Activated CD4-positive, alpha-beta memory T cell treated with anti-CD3 and anti-CD28 coated beads for 36 hours (primary cell): Measurements from ENCODE around the gene FTL. TPM values are rescaled to one million over a fixed set of nuclear protein-coding genes. Genes with fewer than 3 reads are reported as not detected.
"Not testable (repeated sequence)": the region's sequence is repeated elsewhere in the genome, so short reads cannot be mapped to it uniquely, and the experiment has no call there.

Experiments used
- CTCF ChIA-PET: fragments of 350-600 bp; sonication (Branson Sonifier 250); formaldehyde crosslinking; loops from one replicate; lab custom pipeline; 2021; ENCODE audit warnings: antibody characterized with exemption, inconsistent platforms; lab: Charles Lee
- POLR2A ChIA-PET: fragments of 350-600 bp; sonication (Branson Sonifier 250); formaldehyde crosslinking; loops from one replicate; lab custom pipeline; 2021; ENCODE audit warnings: antibody characterized with exemption; lab: Charles Lee
- DNase-seq: peaks from one replicate; pipeline ENCODE4 v3.0.0-alpha.2; 2020
- H3K27ac Mint-ChIP-seq: one replicate; pipeline ENCODE4 v1.8.0; 2021; ENCODE audit warnings: mixed read lengths
- H3K27me3 Mint-ChIP-seq: one replicate; pipeline ENCODE4 v1.8.0; 2021; ENCODE audit warnings: mixed read lengths
- H3K36me3 Mint-ChIP-seq: one replicate; pipeline ENCODE4 v1.8.0; 2021; ENCODE audit warnings: mixed read lengths
- H3K4me1 Mint-ChIP-seq: one replicate; pipeline ENCODE4 v1.8.0; 2021; ENCODE audit warnings: low read depth, mixed read lengths
- H3K4me3 Mint-ChIP-seq: one replicate; pipeline ENCODE4 v1.8.0; 2021; ENCODE audit warnings: mild to moderate bottlenecking, mixed read lengths
- H3K9me3 Mint-ChIP-seq: one replicate; pipeline ENCODE4 v1.8.0; 2021; ENCODE audit warnings: mixed read lengths
- intact Hi-C: fragments of 100-400 bp; cut with micrococcal nuclease; formaldehyde crosslinking; loops from one replicate; pipeline ENCODE4 v1.15.1; 2023
- total RNA-seq, 2 experiments: library from RNA; stranded (reverse); gene quantifications; one replicate each; pipeline ENCODE4 v1.2.3, GENCODE V29; 2021

The FTL gene
- total RNA-seq, 2 experiments from 2014 or later, result 870 to 900 TPM

DNA sequence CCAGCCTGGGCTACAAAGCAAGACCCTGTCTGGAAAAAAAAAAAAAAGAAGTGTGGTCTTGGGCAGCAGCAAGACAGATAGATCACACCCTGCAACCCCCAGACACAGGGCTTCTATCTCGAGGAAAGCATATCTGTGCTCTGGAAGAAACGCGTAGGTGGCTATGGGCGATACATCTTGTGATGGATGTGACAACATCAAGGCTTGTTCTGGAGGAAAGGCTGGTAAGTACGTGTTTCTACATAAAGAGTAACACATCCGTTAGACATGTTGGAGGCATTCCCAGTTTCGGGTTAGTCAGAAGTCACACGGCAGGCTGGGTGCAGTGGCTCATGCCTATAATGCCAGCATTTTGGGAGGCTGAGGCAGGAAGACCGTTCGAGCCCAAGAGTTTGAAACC, 38.2 kb upstream of the FTL start:
- intact Hi-C loops, result no loop called here
- ChIA-PET POLR2A (interaction anchor here (1.5 kb wide), 1 partner anchor 52 kb away, joined by 4 read pairs; no protein-coding TSS in a partner anchor), CTCF (no interaction called here)
- no peaks in the 10 kb centered on the region for H3K9me3 Mint-ChIP-seq
- peak overlapping the region; percentile 49 for H3K27ac Mint-ChIP-seq
- H3K4me1 Mint-ChIP-seq, result peaks cover 4% of the 10 kb centered on the region
- no peaks in the 10 kb centered on the region for H3K27me3 Mint-ChIP-seq
- peak; percentile 54 for DNase-seq
- H3K36me3 Mint-ChIP-seq, result peaks cover 5% of the 10 kb centered on the region
- no peak overlapping the region for H3K4me3 Mint-ChIP-seq

- intact Hi-C loops, H3K4me3 Mint-ChIP-seq, CTCF ChIA-PET, H3K36me3 Mint-ChIP-seq, H3K4me1 Mint-ChIP-seq, POLR2A ChIA-PET, H3K27me3 Mint-ChIP-seq, DNase-seq, H3K27ac Mint-ChIP-seq, H3K9me3 Mint-ChIP-seq: not testable (repeated sequence)
These were observed 37.4 kb upstream of the FTL start for GRCh38 chr19:48927692-48928091.

DNA sequence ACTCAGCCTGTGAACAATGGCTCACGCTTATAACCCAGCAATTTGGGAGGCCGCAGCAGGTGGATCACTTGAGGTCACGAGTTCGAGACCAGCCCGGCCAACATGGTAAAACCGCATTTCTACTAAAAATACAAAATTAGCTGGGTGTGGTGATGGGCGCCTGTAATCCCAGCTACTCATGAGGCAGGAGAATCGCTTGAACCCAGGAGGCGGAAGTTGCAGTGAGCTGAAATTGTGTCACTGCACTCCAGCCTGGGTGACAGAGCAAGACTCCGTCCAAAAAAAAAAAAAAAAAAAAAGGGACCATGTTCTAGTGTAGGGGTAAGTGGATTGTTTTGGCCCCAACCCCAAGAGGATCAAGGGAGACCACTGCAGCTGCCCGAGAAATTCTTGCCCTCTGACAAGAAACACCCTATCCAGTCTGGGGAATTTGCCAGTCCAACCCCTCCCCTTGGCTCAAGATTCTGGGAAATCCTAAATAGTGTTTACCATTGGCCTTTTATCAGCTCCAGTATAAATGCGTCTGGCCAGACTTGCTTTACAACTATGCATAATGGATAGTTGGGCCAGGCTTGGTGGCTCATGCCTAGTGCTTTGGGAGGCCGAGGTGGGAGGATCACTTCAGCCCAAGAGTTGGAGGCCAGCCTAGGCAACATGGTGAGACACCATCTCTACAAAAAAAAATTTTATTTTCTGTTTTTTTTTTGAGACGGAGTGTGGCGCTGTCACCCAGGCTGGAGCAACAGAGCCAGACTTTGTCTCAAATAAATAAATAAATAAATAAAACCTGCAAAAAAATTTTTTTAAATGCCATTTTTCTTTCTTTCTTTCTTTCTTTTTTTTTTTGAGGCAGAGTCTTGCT, 36.7 kb upstream of the FTL start:
- ChIA-PET POLR2A (interaction anchor here (1.0 kb wide), 1 partner anchor 8 kb away, joined by 3 read pairs; no protein-coding TSS in a partner anchor), CTCF (no interaction called here)
- intact Hi-C loops, result no loop called here

GRCh38 chr19:48933382-48933932, 31.7 kb upstream of the FTL start, which contains the start of gene DHDH:
TSS of gene DHDH (plus strand) at chr19:48933699. CDS start at chr19:48933722, 23 bp downstream.
- H3K36me3 Mint-ChIP-seq, result no peaks in the 10 kb centered on the region
- peak within 1 kb of the TSS; percentile 78 for H3K4me3 Mint-ChIP-seq
- H3K9me3 Mint-ChIP-seq, result no peaks in the 10 kb centered on the region
- POLR2A ChIA-PET, result interaction anchor here (1.0 to 1.1 kb wide), 2 partner anchors 31 to 60 kb away, joined by 3 read pairs; partner anchors contain the start of genes GYS1 and RUVBL2
- no peaks in the 10 kb centered on the region for H3K27me3 Mint-ChIP-seq
- H3K27ac Mint-ChIP-seq, result peak within 1 kb of the TSS; percentile 69
- intact Hi-C loops, result loop anchor here (1.0 to 2.0 kb wide), 2 partner anchors 33 to 37 kb away; partner anchors contain the start of gene NUCB1
- CTCF ChIA-PET, result interaction anchor here (1.0 to 2.1 kb wide), 3 partner anchors 37 to 146 kb away, joined by 3 to 11 read pairs (median 3); no protein-coding TSS in a partner anchor
- H3K4me1 Mint-ChIP-seq, result peaks cover 10% of the 10 kb centered on the region
- peak; percentile 89 for DNase-seq

More for the DNA sequence above, 36.7 kb upstream of the FTL start:
- Mint-ChIP-seq H3K4me3 (no peak overlapping the region), H3K4me1 (peaks cover 6% of the 10 kb centered on the region), H3K9me3 (no peaks in the 10 kb centered on the region), H3K27me3 (no peaks in the 10 kb centered on the region), H3K36me3 (no peaks in the 10 kb centered on the region), H3K27ac (no peak overlapping the region)
- DNase-seq, result no peak

DNA sequence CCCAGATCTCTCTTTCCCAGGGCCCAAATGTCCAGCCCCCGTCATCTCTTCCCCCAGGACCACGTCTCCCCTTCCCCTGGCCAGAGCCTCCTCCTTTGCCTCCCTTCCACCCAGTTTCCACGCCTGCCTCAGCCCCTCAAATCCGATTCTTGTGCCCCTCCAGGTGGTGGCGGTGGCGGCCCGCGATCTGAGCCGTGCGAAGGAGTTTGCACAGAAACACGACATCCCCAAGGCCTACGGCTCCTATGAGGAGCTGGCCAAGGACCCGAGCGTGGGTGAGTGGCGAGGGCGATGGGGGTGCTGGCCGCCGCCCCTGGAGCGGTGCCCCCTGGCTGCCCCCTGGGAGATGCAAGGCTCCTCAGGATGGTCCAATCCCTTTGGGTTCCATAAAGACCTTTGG, 30.3 kb upstream of the FTL start:
- Mint-ChIP-seq H3K27ac (no peak overlapping the region), H3K36me3 (no peaks in the 10 kb centered on the region), H3K4me1 (peaks cover 10% of the 10 kb centered on the region), H3K27me3 (no peaks in the 10 kb centered on the region), H3K4me3 (no peak overlapping the region), H3K9me3 (no peaks in the 10 kb centered on the region)
- POLR2A ChIA-PET, result no interaction called here
- intact Hi-C loops, result no loop called here
- no peak for DNase-seq
- CTCF ChIA-PET, result no interaction called here

DNA sequence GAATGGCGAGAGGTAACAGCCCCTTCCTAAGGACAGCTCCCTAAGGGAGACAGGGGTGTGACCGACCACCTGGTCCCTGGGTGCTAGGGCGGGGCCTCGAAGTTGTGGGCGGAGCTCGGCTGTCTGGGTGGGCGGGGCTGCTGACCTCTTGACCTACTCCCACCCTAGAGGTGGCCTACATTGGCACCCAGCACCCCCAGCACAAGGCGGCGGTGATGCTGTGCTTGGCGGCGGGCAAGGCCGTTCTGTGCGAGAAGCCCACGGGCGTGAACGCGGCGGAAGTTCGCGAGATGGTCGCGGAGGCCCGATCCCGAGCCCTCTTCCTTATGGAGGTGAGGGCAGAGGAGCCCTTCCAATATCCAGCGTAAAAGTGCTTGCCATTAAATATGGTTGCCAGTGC, 29.2 kb upstream of the FTL start:
- peaks cover under 1% of the 10 kb centered on the region for H3K36me3 Mint-ChIP-seq
- intact Hi-C loops, result no loop called here
- ChIA-PET CTCF (no interaction called here), POLR2A (no interaction called here)
- no peak overlapping the region for H3K4me3 Mint-ChIP-seq
- no peak overlapping the region for H3K27ac Mint-ChIP-seq
- peaks cover under 1% of the 10 kb centered on the region for H3K9me3 Mint-ChIP-seq
- peaks cover 10% of the 10 kb centered on the region for H3K4me1 Mint-ChIP-seq
- no peaks in the 10 kb centered on the region for H3K27me3 Mint-ChIP-seq
- DNase-seq, result no peak

- ChIA-PET CTCF (no interaction called here), POLR2A (no interaction called here)
- no peak overlapping the region for H3K4me3 Mint-ChIP-seq
- no peak overlapping the region for H3K27ac Mint-ChIP-seq
- peaks cover 4% of the 10 kb centered on the region for H3K9me3 Mint-ChIP-seq
- intact Hi-C loops, result no loop called here
- DNase-seq, result no peak
- H3K36me3 Mint-ChIP-seq, result peaks cover 2% of the 10 kb centered on the region
- peaks cover 9% of the 10 kb centered on the region for H3K4me1 Mint-ChIP-seq
- no peaks in the 10 kb centered on the region for H3K27me3 Mint-ChIP-seq
These were observed 26.9 kb upstream of the FTL start for GRCh38 chr19:48938256-48938655.

DNA sequence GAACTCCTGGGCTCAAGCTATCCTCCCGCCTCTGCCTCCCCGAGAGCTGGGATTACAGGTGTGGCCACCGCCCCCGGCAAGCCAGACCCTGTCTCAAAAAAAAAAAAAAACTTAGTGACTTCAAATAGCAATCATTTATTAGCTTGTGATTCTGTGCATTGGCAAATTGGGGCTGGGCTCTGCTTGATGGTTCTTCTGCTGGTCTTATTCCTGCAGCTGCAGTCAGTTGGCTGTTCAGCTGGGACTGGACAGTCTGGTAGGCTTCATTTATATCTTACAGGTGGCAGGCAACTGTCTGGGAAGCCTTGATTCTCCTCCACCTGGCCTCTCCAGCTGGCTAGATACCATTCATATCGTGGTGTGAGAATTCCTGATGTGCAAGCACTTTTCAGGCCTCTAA, 24.2 kb upstream of the FTL start:
- no peaks in the 10 kb centered on the region for H3K4me1 Mint-ChIP-seq
- no peak for DNase-seq
- H3K4me3 Mint-ChIP-seq, result no peak overlapping the region
- no peak overlapping the region for H3K27ac Mint-ChIP-seq
- no peaks in the 10 kb centered on the region for H3K27me3 Mint-ChIP-seq
- H3K9me3 Mint-ChIP-seq, result peaks cover 4% of the 10 kb centered on the region
- ChIA-PET CTCF (interaction anchor here (0.6 to 1.9 kb wide), 2 partner anchors 29 to 153 kb away, joined by 3 to 9 read pairs; no protein-coding TSS in a partner anchor), POLR2A (no interaction called here)
- intact Hi-C loops, result no loop called here
- peaks cover 2% of the 10 kb centered on the region for H3K36me3 Mint-ChIP-seq

DNA sequence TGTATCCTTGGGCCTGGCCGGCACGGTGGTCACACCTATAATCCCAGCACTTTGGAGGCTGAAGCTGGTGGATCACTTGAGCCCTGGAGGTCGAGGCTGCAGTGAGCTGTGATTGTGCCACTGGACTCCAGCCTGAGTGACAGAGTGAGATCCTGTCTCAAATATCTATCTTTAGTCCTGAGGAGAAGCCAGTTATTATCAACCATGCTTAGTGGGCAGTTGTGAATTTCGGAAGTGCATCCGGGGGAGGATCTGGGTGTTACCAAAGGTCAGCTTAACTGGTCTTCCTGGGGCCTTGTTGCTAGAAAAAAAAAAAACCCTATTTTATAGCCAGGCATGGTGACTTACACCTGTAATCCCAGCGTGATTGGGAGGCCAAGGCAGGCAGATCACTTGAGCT, 22.0 kb upstream of the FTL start:
- Mint-ChIP-seq H3K27me3 (no peaks in the 10 kb centered on the region), H3K4me1 (no peaks in the 10 kb centered on the region), H3K27ac (no peak overlapping the region), H3K9me3 (peaks cover 7% of the 10 kb centered on the region), H3K4me3 (no peak overlapping the region), H3K36me3 (peaks cover 2% of the 10 kb centered on the region)
- ChIA-PET CTCF (interaction anchor here (1.4 kb wide), 1 partner anchor 56 kb away, joined by 4 read pairs; no protein-coding TSS in a partner anchor), POLR2A (no interaction called here)
- intact Hi-C loops, result no loop called here
- no peak for DNase-seq

DNA sequence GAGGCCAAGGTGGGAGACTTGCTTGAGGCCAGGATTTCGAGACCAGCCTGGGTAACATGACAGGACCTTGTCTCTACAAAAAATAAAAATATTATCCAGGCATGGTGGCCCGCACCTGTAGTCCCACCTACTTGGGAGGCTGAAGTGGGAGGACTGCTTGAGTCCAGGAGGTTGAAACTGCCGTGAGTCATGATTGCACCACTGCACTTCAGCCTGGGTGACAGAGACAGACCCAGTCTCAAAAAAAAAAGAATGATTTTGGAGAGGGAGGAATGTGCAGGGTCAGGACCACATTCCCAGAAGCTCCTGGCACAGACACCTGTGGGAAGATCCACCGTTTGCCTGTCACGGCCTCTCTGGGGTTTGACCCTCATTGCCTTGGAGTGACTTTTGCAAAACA, 19.7 kb upstream of the FTL start:
- Mint-ChIP-seq H3K4me3 (no peak overlapping the region), H3K9me3 (peaks cover 9% of the 10 kb centered on the region), H3K27ac (no peak overlapping the region), H3K36me3 (peaks cover 4% of the 10 kb centered on the region), H3K27me3 (no peaks in the 10 kb centered on the region), H3K4me1 (no peaks in the 10 kb centered on the region)
- no peak for DNase-seq
- ChIA-PET CTCF (no interaction called here), POLR2A (no interaction called here)
- intact Hi-C loops, result no loop called here

DNA sequence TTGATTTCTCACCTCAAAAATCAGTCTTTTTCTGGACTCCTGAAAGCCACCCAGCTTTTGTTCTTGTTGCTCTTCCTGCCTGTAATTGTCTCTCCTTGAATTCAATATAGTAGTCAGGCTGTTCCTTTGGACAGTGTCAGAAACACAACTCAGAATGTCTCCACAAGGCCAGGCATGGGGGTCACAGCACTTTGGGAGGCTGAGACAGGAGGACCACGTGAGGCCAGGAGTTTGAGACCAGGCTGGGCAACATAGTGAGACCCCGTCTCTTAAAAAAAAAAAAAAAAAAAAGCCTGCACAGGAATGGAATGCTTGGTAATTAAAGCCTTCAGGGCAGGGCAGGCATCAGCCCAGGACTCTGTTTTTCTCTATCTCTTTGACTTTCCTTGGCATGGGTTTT, 19.3 kb upstream of the FTL start:
- Mint-ChIP-seq H3K27ac (no peak overlapping the region), H3K9me3 (peaks cover 9% of the 10 kb centered on the region), H3K4me1 (no peaks in the 10 kb centered on the region), H3K4me3 (no peak overlapping the region), H3K27me3 (no peaks in the 10 kb centered on the region), H3K36me3 (peaks cover 4% of the 10 kb centered on the region)
- CTCF ChIA-PET, result no interaction called here
- no peak for DNase-seq
- intact Hi-C loops, result no loop called here
- POLR2A ChIA-PET, result no interaction called here

GRCh38 chr19:48946463-48947257, 18.4 kb upstream of the FTL start:
- ChIA-PET CTCF (no interaction called here), POLR2A (no interaction called here)
- H3K36me3 Mint-ChIP-seq, result peaks cover 1% of the 10 kb centered on the region
- no peak overlapping the region for H3K27ac Mint-ChIP-seq
- no peaks in the 10 kb centered on the region for H3K27me3 Mint-ChIP-seq
- no peak overlapping the region for H3K4me3 Mint-ChIP-seq
- intact Hi-C loops, result no loop called here
- H3K9me3 Mint-ChIP-seq, result peaks cover 5% of the 10 kb centered on the region
- no peak for DNase-seq
- H3K4me1 Mint-ChIP-seq, result no peaks in the 10 kb centered on the region
